ENCODE data around the gene FAF2. TPM values are rescaled to one million over a fixed set of nuclear protein-coding genes. Genes with fewer than 3 reads are reported as not detected.
"Not testable (repeated sequence)": the region's sequence is repeated elsewhere in the genome, so short reads cannot be mapped to it uniquely, and the experiment has no call there.

Gene FAF2
- total RNA-seq, 2 donors from 2014 or later: 23.1 to 24.2 TPM

DNA sequence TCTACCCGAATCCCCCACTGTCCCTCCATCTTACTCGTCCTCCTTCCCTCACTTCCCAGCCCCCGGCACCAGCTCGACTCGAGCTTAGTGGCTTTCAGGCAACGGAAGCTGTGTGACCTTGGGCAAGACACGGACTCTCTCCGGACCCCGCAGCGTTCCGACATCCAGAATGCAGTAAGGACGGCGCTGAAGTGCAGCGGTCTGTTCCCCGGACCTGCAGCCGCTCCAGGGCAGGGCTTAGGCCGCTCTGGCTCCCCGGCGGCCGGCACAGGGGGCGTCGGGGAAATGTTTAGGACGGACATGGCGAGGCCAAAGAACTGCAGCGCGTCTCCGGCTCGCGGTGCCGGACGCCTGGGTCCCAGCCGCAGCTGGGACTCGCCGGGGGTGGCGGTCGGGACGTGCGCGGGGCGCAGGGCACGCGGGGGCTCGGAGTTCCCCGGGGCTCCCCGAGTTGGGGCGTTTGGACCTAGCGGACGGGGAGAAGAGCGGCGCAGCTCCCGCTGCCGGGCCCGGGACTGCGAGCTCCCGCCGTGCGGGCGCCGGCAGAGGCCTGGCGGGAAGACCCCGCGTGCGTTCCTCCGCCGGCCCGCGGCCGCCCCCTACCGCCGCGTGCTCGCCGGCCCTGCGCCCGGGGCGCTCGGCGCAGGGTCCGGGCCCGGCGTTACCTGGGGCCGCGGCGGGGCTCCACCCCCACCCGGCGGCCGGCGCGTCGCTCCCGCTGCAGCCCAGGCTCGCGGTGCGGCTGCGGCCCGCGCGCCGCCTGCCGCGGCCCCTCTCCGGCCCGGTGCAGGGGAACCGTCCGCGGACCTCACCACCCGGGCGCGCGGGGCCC lies 94.6 kb downstream of the FAF2 start:
- H3K36me3 Mint-ChIP-seq (ENCODE audit: low read depth): no peaks in the 10 kb centered on the region
- peak; percentile 35 for ATAC-seq
- peaks cover 47% of the 10 kb centered on the region for H3K4me1 Mint-ChIP-seq

DNA sequence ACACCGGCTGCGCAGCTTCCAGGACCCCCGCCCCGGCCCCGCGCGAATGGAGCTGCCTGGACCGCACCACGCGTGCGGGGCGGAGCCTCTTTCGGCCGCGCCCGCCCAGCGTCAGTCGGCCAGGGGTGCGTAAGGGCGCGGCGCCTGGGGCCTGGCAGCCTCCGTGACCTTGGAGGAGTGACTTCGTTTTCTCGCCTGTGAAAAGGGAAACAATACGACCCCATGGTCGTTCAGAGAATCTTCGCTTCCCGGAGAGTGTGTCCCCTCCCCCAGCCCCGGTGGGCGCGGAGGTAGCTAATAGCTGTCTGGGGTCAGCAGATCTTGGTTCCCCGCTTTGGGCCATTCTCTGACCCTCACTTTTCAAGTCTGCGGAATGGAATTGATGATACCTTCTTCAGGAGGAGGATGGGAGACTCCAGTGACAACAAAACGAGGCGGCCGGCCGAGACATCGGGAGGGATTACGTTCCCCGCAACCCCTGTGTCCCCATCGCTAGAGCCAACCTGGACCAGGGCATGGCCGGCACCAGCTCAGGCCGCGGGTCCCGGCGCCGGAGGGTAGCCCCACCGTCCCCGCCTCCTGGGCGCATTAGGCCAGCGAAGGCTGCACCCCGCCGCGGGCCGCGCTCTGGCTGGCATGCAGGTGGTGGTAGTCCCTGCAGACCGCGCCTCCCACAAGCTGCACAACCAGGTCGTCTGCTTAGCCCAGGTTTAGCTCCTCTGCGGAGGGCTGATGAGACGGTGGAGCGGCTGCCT lies 95.4 kb downstream of the FAF2 start:
- Mint-ChIP-seq H3K36me3 (ENCODE audit: low read depth) (no peaks in the 10 kb centered on the region), H3K27ac (peak overlapping the region; percentile 95), H3K4me3 (peak overlapping the region; percentile 92), H3K27me3 (no peaks in the 10 kb centered on the region), H3K4me1 (peaks cover 41% of the 10 kb centered on the region)
- H3K9me3 ChIP-seq (ENCODE audit: control insufficient read depth, low read length, poor library complexity, severe bottlenecking): no peaks in the 10 kb centered on the region
- ATAC-seq (peak; percentile 77), DNase-seq (peak; percentile 57 to 67 (median 66))

More for the DNA sequence above, 94.6 kb downstream of the FAF2 start:
- Mint-ChIP-seq H3K4me3 (peak overlapping the region; percentile 92), H3K27ac (peak overlapping the region; percentile 97), H3K27me3 (no peaks in the 10 kb centered on the region)
- peak; percentile 27 to 48 (median 44) for DNase-seq
- no peaks in the 10 kb centered on the region for H3K9me3 ChIP-seq (ENCODE audit: control insufficient read depth, low read length, poor library complexity, severe bottlenecking)

DNA sequence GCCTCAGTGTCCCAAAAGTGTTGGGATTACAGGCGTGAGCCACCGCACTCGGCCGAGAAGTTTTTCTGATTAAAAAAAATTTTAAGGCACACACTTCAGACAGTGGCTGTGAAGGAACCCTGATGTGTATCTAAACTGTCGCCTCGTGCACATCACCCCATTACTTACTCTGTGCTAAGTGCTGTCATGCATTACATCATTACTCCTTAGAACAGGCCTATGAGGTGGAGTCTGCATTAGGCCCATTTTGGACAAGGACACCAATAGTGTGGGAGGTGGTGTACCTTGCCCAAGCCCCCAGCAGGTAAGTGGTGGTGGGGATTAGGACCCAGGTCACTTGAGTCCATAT lies 97.2 kb downstream of the FAF2 start:
- no peaks in the 10 kb centered on the region for H3K9me3 ChIP-seq (ENCODE audit: control insufficient read depth, low read length, poor library complexity, severe bottlenecking)
- DNase-seq: no peak
- ATAC-seq: no peak
- no peaks in the 10 kb centered on the region for H3K27me3 Mint-ChIP-seq
- H3K27ac Mint-ChIP-seq: peak overlapping the region; percentile 95
- peaks cover 32% of the 10 kb centered on the region for H3K4me1 Mint-ChIP-seq
- no peak overlapping the region for H3K4me3 Mint-ChIP-seq
- no peaks in the 10 kb centered on the region for H3K36me3 Mint-ChIP-seq (ENCODE audit: low read depth)

DNA sequence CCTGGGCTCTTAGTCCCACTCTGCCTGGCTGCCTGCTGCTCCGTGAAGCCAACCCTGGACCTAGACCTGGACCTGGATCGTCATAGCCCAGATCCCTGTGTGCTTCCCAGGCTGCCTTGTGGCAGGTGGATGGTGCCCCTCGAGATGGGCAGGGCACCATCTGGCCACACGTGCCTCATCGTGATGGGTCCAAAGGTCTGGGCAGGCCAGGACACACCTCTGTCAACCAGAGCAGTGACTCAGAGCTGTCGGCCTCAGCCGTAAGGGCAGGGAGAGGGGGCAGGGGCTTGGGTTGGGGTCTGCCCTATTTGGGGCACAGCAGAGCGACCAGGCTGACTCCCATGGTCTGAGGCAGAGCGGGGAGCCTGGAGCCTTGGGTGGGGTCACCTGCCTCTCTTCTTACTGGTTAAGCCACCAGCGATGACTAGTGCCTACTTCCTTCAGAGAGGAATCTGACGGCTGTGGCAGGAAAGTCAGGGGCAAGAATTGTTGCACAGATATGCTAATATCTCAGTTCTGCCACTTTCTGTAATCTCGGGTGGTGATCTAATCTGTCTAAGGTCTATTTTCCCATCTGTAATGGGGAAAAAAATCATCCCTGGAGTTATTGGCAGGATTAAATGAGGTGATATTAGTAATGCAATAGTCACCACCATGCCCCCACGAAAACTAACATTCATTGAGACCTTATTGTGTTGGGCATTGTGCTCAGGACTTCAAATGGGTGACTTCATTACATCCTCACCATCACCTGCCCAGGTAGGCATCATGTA lies 97.7 kb downstream of the FAF2 start:
- ATAC-seq (no peak), DNase-seq (no peak)
- Mint-ChIP-seq H3K4me1 (peaks cover 30% of the 10 kb centered on the region), H3K27me3 (no peaks in the 10 kb centered on the region), H3K4me3 (no peak overlapping the region), H3K36me3 (ENCODE audit: low read depth) (no peaks in the 10 kb centered on the region), H3K27ac (peak overlapping the region; percentile 95)
- H3K9me3 ChIP-seq (ENCODE audit: control insufficient read depth, low read length, poor library complexity, severe bottlenecking): no peaks in the 10 kb centered on the region

DNA sequence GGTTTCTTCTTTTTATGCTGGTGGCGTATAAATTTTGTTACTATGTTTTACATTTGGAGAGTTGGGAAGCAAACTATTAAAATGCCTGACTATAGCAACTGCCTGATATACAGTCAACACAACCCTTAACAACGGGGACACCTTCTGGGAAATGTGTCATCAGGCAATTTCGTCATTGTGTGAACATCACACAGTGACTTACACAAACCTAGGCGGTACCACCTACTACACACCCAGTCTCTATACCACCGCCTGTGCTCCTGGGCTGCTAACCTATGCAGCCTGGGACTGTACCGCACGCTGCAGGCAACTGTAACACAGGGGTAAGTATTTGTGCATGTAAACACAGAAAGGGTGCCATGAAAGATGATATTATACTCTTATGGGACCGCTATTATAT lies 99.6 kb downstream of the FAF2 start:
- H3K4me1 Mint-ChIP-seq: peaks cover 24% of the 10 kb centered on the region
- no peaks in the 10 kb centered on the region for H3K9me3 ChIP-seq (ENCODE audit: control insufficient read depth, low read length, poor library complexity, severe bottlenecking)
- ATAC-seq: peak; percentile 45
- H3K4me3 Mint-ChIP-seq: no peak overlapping the region
- H3K27me3 Mint-ChIP-seq: no peaks in the 10 kb centered on the region
- no peaks in the 10 kb centered on the region for H3K36me3 Mint-ChIP-seq (ENCODE audit: low read depth)
- no peak for DNase-seq
- peak overlapping the region; percentile 95 for H3K27ac Mint-ChIP-seq

DNA sequence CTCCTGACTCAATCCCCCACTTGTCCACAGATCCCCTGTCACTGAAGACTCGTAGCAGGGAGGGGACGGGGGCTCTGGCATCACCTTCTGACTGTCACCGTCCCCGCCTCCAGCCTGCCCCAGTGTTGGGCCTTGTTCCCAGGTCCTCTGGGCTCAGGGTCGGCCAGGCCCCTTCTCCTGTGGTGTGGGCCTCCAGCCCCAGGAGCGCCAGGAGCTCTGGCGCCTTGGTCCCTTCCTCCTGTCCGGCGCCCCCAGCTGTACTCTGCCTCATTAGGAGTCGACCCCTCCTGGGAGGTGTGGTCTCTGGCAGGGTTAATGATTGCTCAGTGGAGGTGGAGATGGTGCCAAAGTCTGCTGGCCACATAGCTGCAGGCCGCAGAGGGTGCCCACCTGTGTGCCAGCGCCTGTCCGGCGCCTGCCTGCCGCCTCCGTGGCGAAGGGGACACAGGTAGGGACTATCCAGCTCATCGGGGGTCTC lies 100.8 kb downstream of the FAF2 start, which contains the start of gene CDHR2:
TSS of gene CDHR2 (plus strand) at position 376 of the 478 bp plus-strand sequence. CDS start 16,011 bp downstream, outside the sequence.
- H3K27ac Mint-ChIP-seq: peak within 1 kb of the TSS; percentile 95
- no peak for ATAC-seq
- H3K27me3 Mint-ChIP-seq: no peaks in the 10 kb centered on the region
- no peaks in the 10 kb centered on the region for H3K36me3 Mint-ChIP-seq (ENCODE audit: low read depth)
- H3K4me3 Mint-ChIP-seq: no peak within 1 kb of the TSS
- H3K4me1 Mint-ChIP-seq: peaks cover 30% of the 10 kb centered on the region
- DNase-seq: no peak
- no peaks in the 10 kb centered on the region for H3K9me3 ChIP-seq (ENCODE audit: control insufficient read depth, low read length, poor library complexity, severe bottlenecking)

DNA sequence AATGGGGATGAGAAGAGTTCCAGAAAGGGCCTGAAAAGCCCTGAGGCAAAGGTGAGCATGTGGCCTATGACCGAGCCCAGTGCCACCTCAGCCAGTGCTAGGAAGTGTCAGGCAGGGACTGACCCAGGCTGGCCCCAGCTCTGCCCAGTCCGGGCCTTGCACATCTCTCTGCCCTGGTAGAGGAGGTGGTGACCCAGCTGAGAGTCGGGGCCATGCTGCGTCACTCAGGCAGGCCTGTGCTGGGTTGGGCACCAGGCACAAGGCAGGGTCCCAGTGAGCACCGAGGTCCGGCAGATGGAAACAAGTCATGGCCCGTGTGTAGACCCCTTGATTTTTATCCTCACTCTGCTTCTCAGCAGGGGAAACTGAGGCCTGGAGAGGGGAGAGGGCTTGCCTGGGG lies 101.7 kb downstream of the FAF2 start:
- H3K9me3 ChIP-seq (ENCODE audit: control insufficient read depth, low read length, poor library complexity, severe bottlenecking): no peaks in the 10 kb centered on the region
- no peak for ATAC-seq
- Mint-ChIP-seq H3K36me3 (ENCODE audit: low read depth) (no peaks in the 10 kb centered on the region), H3K4me3 (no peak overlapping the region), H3K27me3 (no peaks in the 10 kb centered on the region), H3K4me1 (peaks cover 29% of the 10 kb centered on the region), H3K27ac (peak overlapping the region; percentile 81)
- no peak for DNase-seq

DNA sequence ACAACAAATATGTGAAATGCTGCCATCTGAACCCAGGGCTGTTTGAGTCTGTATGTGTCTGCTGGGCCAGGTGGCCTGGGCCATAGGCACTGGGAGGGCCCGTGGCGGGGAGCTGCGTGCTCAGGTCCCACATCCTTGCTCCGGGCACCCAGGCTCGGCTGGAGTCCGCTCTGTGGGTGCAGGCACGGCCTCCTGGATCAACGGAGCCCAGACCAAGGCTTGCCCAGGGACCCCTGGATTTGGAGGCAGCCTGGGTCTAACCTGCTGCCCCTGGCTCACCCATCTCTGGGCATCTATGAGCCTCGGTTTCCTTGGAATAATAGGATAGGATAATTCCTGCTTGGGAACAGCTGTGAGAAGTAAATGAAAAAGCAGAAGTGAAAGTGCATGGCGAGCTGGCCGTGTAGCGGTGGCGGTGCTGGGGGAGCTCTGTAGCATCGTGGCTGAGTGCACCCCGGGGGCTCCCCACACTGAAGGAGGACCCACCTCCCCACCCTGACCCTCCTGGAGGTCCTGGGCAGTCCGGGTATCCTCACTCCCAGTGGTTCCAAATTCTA lies 102.2 kb downstream of the FAF2 start:
- H3K4me1 Mint-ChIP-seq: peaks cover 34% of the 10 kb centered on the region
- DNase-seq (no peak), ATAC-seq (no peak)
- H3K9me3 ChIP-seq (ENCODE audit: control insufficient read depth, low read length, poor library complexity, severe bottlenecking): no peaks in the 10 kb centered on the region
- no peaks in the 10 kb centered on the region for H3K36me3 Mint-ChIP-seq (ENCODE audit: low read depth)
- peak overlapping the region; percentile 81 for H3K27ac Mint-ChIP-seq
- H3K27me3 Mint-ChIP-seq: no peaks in the 10 kb centered on the region
- peak overlapping the region; percentile 75 for H3K4me3 Mint-ChIP-seq

DNA sequence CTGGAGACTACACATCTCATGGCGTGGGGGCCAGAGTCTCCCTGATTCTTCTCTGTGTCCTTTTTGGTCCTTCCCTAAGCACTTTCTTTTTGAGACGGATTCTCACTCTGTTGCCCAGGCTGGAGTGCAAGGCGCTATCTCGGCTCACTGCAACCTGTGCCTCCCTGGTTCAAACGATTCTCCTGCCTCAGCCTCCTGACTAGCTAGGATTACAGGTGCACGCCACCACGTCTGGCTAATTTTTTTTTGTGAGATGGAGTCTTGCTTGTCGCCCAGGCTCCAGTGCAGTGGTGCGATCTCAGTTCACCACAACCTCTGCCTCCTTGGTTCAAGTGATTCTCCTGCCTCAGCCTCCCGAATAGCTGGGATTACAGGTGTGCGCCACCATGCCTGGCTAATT lies 102.8 kb downstream of the FAF2 start:
- Mint-ChIP-seq H3K4me1 (peaks cover 37% of the 10 kb centered on the region), H3K27ac (peak overlapping the region; percentile 81), H3K4me3 (peak overlapping the region; percentile 75)
- DNase-seq; ATAC-seq; H3K27me3 Mint-ChIP-seq; H3K9me3 ChIP-seq (ENCODE audit: control insufficient read depth, low read length, poor library complexity, severe bottlenecking); H3K36me3 Mint-ChIP-seq (ENCODE audit: low read depth): not testable (repeated sequence)

DNA sequence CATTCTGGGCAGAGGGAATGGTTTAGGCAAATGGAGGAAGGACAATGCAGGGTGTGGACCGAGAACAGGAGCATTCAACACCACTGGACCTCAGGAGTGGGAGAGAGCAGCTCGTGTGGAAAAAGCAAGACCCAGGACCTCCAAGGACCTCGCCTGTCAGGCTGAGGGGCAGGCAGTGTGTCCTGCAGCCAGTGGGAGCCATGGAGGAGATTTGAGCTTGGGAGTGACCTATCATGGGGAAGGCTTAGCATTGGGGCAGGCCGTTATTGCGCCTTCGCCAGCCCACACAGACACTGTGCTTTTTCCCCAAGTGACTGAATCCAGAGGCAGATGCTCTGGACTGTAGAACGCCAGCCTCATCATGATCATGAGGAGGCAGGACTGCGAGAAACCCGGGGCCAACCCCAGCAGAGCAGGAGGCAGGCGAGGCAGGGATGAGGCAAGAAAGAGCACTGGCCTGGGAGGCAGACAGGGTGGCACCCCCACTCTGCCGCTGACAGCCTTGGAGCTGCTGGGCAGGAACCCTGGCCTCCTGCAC lies 104.2 kb downstream of the FAF2 start:
- Mint-ChIP-seq H3K4me3 (no peak overlapping the region), H3K4me1 (peaks cover 43% of the 10 kb centered on the region), H3K27me3 (no peaks in the 10 kb centered on the region), H3K27ac (peak overlapping the region; percentile 95), H3K36me3 (ENCODE audit: low read depth) (no peaks in the 10 kb centered on the region)
- no peak for ATAC-seq
- no peak for DNase-seq
- no peaks in the 10 kb centered on the region for H3K9me3 ChIP-seq (ENCODE audit: control insufficient read depth, low read length, poor library complexity, severe bottlenecking)

DNA sequence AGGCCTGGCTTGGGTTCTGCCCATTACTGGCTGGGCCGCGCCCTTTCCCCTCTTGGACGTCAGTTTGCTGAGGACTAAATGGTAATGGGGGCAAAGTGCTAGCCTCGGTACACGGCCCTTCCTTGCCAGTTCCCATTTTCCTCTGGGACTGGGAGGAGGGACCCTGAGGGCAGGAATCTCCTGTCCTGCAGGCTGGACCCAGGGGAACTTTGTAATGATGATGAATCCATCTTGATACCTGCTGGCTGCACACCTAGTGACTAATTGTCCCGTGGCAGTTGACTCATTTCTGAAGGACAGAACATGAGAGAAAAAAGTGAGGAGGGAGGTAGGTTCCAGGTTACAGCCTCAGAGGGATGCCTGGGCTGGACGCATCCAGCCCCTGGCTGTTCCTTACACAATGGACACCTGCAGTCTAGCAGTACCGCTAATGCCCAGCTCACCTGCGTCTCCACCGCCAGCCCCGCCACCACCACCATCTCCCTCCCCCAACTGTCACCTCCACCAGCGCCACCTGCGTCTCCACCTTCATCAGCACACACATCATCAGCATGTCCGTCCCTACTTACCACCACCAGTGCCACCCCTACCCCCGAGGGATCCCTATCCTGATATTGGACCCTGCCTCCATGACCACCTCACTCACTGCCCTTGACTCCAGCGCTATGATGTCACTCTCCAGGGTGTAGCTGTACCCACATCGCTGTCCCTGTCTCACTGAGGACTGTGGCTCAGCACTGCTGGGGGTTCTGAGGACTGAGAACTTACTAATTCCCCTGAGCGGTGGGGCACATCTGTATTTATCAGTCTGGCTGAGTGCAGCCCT lies 105.3 kb downstream of the FAF2 start:
- H3K4me3 Mint-ChIP-seq: peak overlapping the region; percentile 43

DNA sequence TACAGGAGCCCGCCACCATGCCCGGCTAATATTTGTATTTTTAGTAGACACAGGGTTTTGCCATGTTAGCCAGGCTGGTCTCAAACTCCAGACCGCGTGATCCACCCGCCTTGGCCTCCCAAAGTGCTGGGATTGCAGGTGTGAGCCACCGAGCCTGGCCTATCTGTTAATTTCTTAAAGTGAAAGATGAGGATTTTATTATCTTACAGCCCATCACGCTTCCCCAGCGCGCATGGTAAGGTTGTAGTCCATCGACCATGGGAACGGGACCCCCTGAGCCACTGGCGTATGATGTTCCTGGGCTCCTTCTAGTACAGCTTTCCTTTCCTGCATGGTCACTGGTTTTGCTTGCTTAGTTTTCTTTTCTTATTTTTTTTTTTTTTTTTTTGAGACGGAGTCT lies 109.7 kb downstream of the FAF2 start:
- Mint-ChIP-seq H3K27ac (peak overlapping the region; percentile 95), H3K4me3 (no peak overlapping the region), H3K36me3 (ENCODE audit: low read depth) (peaks cover 3% of the 10 kb centered on the region), H3K4me1 (peaks cover 44% of the 10 kb centered on the region), H3K27me3 (no peaks in the 10 kb centered on the region)
- H3K9me3 ChIP-seq (ENCODE audit: control insufficient read depth, low read length, poor library complexity, severe bottlenecking): no peaks in the 10 kb centered on the region
- DNase-seq: no peak
- ATAC-seq: no peak

More for the DNA sequence above, 105.3 kb downstream of the FAF2 start:
- peak overlapping the region; percentile 95 for H3K27ac Mint-ChIP-seq
- DNase-seq: no peak
- H3K27me3 Mint-ChIP-seq: no peaks in the 10 kb centered on the region
- ATAC-seq: no peak
- no peaks in the 10 kb centered on the region for H3K36me3 Mint-ChIP-seq (ENCODE audit: low read depth)
- H3K4me1 Mint-ChIP-seq: peaks cover 40% of the 10 kb centered on the region
- H3K9me3 ChIP-seq (ENCODE audit: control insufficient read depth, low read length, poor library complexity, severe bottlenecking): no peaks in the 10 kb centered on the region

Measured in T-helper 17 cell (primary cell).